Sigmoid colon (tissue), 4 donors: Measurements from ENCODE around the gene PLOD3.

Source experiments
- POLR2A ChIP-seq, 2 donors: fragments of 450-650 bp; IDR thresholded peaks; one replicate each; pipeline ENCODE4 v1.6.1; 2016; ENCODE audit warnings: antibody characterized with exemption in 2 of 2, mild to moderate bottlenecking in 2 of 2, moderate library complexity in 2 of 2
- POLR2AphosphoS5 ChIP-seq, 4 donors: sonication (generic); formaldehyde crosslinking; IDR thresholded peaks; one replicate each; pipeline ENCODE4 v1.6.1; 2017; ENCODE audit warnings: antibody characterized with exemption in 4 of 4
- TF ChIP-seq, protein P1 (sequence below), 4 experiments: fragments of 450-650 bp in 3 of 4; fragments of 200-600 bp in 1 of 4; IDR thresholded peaks; one replicate each; pipeline ENCODE4 v1.5.1; 2016 to 2019; ENCODE audit warnings: antibody characterized with exemption in 4 of 4, mild to moderate bottlenecking in 3 of 4, moderate library complexity in 2 of 4

DNA sequence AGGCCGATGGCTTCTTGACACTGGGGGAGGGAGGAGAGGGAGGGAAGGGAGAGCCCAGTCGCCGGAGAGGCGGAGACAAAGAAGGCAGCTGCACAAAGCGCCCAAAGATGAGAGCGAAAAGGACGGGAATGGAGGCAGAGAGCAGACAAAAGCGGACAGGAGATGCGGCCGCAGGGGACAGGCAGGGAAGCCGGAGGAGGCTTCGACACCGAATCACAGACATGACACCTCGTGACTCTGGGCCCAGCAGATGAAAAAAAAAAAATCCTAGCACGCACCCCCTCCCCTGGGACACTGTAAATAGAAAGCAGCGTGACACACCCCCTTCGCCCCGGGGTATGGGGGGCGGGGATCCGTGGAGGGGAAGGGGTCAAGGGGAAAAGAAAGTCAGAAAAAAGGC, 38.3 kb downstream of the PLOD3 start:
- no peak for TF ChIP-seq POLR2A (IDR thresholded peaks at IDR 0.05)
- TF ChIP-seq, protein P1, sequence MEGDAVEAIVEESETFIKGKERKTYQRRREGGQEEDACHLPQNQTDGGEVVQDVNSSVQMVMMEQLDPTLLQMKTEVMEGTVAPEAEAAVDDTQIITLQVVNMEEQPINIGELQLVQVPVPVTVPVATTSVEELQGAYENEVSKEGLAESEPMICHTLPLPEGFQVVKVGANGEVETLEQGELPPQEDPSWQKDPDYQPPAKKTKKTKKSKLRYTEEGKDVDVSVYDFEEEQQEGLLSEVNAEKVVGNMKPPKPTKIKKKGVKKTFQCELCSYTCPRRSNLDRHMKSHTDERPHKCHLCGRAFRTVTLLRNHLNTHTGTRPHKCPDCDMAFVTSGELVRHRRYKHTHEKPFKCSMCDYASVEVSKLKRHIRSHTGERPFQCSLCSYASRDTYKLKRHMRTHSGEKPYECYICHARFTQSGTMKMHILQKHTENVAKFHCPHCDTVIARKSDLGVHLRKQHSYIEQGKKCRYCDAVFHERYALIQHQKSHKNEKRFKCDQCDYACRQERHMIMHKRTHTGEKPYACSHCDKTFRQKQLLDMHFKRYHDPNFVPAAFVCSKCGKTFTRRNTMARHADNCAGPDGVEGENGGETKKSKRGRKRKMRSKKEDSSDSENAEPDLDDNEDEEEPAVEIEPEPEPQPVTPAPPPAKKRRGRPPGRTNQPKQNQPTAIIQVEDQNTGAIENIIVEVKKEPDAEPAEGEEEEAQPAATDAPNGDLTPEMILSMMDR (IDR thresholded peaks at IDR 0.05): no peak
- no peak for TF ChIP-seq POLR2AphosphoS5 (IDR thresholded peaks at IDR 0.05)
